Spleen (tissue), 11 donors: ENCODE results near the gene ATG10. TPM values are rescaled to one million over a fixed set of nuclear protein-coding genes. Genes with fewer than 3 reads are reported as not detected.

Source experiments
- DNase-seq: peaks from one replicate; pipeline ENCODE4 v3.0.0-alpha.2; 2020
- H3K27ac ChIP-seq, 8 donors: fragments of 200-600 bp; sonication (generic) in 7 of 8; 1 replicate in 4 of 8; 2 replicates in 4 of 8; pipeline versions ENCODE4 v1.5.0 to v1.8.0; 2016 to 2021; ENCODE audit warnings: inconsistent platforms in 4 of 8, mild to moderate bottlenecking in 4 of 8, moderate library complexity in 1 of 8
- H3K27me3 ChIP-seq, 7 donors: fragments of 200-600 bp; sonication (generic) in 6 of 7; replicated peaks in 1 of 7; 1 replicate in 4 of 7; 2 replicates in 3 of 7; pipeline versions ENCODE4 v1.5.0 to v1.8.0; 2016 to 2021; ENCODE audit warnings: inconsistent platforms in 3 of 7, mild to moderate bottlenecking in 1 of 7
- H3K36me3 ChIP-seq, 6 donors: fragments of 200-600 bp; sonication (generic) in 5 of 6; 1 replicate in 4 of 6; 2 replicates in 2 of 6; pipeline versions ENCODE4 v1.5.0 to v1.8.0; 2016 to 2021; ENCODE audit warnings: inconsistent platforms in 2 of 6
- H3K4me1 ChIP-seq, 6 donors: fragments of 200-600 bp; sonication (generic) in 5 of 6; 1 replicate in 3 of 6; 2 replicates in 3 of 6; pipeline versions ENCODE4 v1.5.0 to v1.8.0; 2016 to 2021; ENCODE audit warnings: inconsistent platforms in 3 of 6
- H3K4me3 ChIP-seq, 8 donors: fragments of 200-600 bp; sonication (generic) in 7 of 8; 1 replicate in 4 of 8; 2 replicates in 4 of 8; pipeline versions ENCODE4 v1.5.0 to v1.8.0; 2016 to 2021; ENCODE audit warnings: inconsistent platforms in 4 of 8, mild to moderate bottlenecking in 4 of 8, moderate library complexity in 2 of 8
- H3K9me3 ChIP-seq, 8 donors: fragments of 200-600 bp; sonication (generic) in 7 of 8; 1 replicate in 4 of 8; 2 replicates in 4 of 8; pipeline versions ENCODE4 v1.5.0 to v1.8.0; 2016 to 2021; ENCODE audit warnings: inconsistent platforms in 4 of 8
- POLR2A ChIP-seq, 3 donors: fragments of 450-650 bp; IDR thresholded peaks; one replicate each; pipeline ENCODE4 v1.5.1; 2017; ENCODE audit warnings: antibody characterized with exemption in 3 of 3, mild to moderate bottlenecking in 1 of 3
- POLR2AphosphoS5 ChIP-seq, 3 donors: sonication (generic); formaldehyde crosslinking; IDR thresholded peaks; one replicate each; pipeline ENCODE4 v1.5.1; 2017; ENCODE audit warnings: antibody characterized with exemption in 3 of 3
- WGBS, 5 donors: extraction: QIAGEN DNeasy Blood & Tissue Kit in 3 of 5; methylation state at CpG; one replicate each; pipeline versions ENCODE4 v1.1.5 to v1.1.7; 2013 to 2018; 5-methylcytosine and 5-hydroxymethylcytosine counted together
- intact Hi-C: fragments of 100-400 bp; cut with DNase I; formaldehyde crosslinking; loops from one replicate; pipeline ENCODE4 v1.15.0; 2023; ENCODE audit warnings: low total_unique reads
- polyA plus RNA-seq, 3 donors: library from polyadenylated mRNA; stranded (reverse); fragments of 200-250 nt; gene quantifications; one replicate each; pipeline ENCODE4 v1.2.1, GENCODE V29; 2013
- total RNA-seq, 7 donors: library from RNA; depleted of rRNA in 3 of 7; stranded (reverse); fragments of >200 nt in 3 of 7; fragmentation: NEBNext Ultra II Directional in 4 of 7; extraction: Animal tissue kit (Norgen Biotek cat#: 25700) in 4 of 7; gene quantifications; one replicate each; pipeline versions ENCODE4 v1.1.0 to v1.2.1, GENCODE V29; 2016 to 2021
- TF ChIP-seq, protein P1 (sequence below), 11 experiments: fragments of 200-600 bp in 7 of 11; fragments of 450-650 bp in 4 of 11; sonication (generic) in 4 of 11; IDR thresholded peaks in 8 of 11; conservative IDR thresholded peaks in 3 of 11; 1 replicate in 7 of 11; 2 replicates in 4 of 11; pipeline versions ENCODE4 v1.4.0 to v1.8.0; 2016 to 2021; ENCODE audit warnings: antibody characterized with exemption in 11 of 11, inconsistent platforms in 4 of 11, mild to moderate bottlenecking in 1 of 11
- donor health status: healthy with polysubstance abuse.
- donor health status: DM: no; HTN: no; CAD: no; lungs with moderate emphysema.
- donor health status: DM: no; HTN: no; CAD: no.
- donor health status: Bipolar disorder and iron deficiency.
- donor health status: healthy.
- donor health status: DM: no; HTN: no; CAD: no.
- donor health status: DM: yes; HTN: yes; CAD: no.

ATG10 gene
- total and polyA plus RNA-seq, 10 donors, result 1.7 to 9.1 (median 5.0) TPM

DNA sequence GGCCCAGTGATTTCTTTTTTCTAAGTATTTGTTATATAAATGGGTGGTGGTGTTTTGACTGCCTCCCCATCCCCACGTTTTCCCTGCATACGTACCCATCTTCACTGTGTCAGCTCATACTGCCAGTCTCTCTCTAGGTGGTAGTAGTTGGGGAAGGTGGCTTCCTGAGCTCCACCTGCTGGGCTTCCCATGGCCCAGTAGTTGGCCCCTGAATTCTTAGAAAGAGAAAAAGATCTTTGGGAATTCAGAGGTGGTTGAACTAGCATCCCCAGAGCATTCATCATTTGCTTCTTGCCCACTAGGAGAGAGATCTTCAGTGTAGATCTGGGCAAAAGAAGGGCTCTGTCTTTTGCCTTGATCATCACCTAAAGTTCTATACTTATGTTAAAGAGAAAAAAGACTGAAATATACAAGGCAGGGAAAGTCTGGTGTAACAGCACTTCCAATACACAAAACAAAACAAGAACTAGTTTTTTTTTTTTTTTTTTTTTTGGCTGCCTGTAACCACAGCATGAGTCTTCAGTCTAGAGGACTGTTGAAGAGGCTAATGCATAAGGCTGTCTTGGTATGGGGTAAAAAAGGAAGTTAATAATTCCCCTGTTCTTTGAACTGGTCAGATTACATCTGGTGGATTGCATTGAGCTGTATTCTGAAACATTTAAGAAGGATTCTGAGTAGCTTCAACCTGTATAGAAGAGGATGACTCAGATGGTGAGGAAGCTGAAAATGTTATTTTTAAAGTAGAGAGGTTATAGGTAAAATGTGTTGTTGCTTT is 128.7 kb downstream of the ATG10 start:
- H3K4me3 ChIP-seq, result no peak overlapping the region
- H3K27ac ChIP-seq, result no peak overlapping the region
- intact Hi-C loops, result no loop called here
- TF ChIP-seq POLR2A (IDR thresholded peaks at IDR 0.05), result no peak
- TF ChIP-seq, protein P1, sequence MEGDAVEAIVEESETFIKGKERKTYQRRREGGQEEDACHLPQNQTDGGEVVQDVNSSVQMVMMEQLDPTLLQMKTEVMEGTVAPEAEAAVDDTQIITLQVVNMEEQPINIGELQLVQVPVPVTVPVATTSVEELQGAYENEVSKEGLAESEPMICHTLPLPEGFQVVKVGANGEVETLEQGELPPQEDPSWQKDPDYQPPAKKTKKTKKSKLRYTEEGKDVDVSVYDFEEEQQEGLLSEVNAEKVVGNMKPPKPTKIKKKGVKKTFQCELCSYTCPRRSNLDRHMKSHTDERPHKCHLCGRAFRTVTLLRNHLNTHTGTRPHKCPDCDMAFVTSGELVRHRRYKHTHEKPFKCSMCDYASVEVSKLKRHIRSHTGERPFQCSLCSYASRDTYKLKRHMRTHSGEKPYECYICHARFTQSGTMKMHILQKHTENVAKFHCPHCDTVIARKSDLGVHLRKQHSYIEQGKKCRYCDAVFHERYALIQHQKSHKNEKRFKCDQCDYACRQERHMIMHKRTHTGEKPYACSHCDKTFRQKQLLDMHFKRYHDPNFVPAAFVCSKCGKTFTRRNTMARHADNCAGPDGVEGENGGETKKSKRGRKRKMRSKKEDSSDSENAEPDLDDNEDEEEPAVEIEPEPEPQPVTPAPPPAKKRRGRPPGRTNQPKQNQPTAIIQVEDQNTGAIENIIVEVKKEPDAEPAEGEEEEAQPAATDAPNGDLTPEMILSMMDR (IDR thresholded peaks at IDR 0.05 in 8 of 11, conservative IDR thresholded peaks at IDR 0.05 in 3 of 11), result no peak
- DNase-seq, result no peak
- H3K36me3 ChIP-seq, result no peaks in the 10 kb centered on the region
- no peaks in the 10 kb centered on the region for H3K9me3 ChIP-seq
- 89 to 93% (median 92%) methylated on average over 2 of the region's 2 CpGs for WGBS, 5 donors
- H3K27me3 ChIP-seq, result no peaks in the 10 kb centered on the region
- H3K4me1 ChIP-seq, result no peaks in the 10 kb centered on the region

DNA sequence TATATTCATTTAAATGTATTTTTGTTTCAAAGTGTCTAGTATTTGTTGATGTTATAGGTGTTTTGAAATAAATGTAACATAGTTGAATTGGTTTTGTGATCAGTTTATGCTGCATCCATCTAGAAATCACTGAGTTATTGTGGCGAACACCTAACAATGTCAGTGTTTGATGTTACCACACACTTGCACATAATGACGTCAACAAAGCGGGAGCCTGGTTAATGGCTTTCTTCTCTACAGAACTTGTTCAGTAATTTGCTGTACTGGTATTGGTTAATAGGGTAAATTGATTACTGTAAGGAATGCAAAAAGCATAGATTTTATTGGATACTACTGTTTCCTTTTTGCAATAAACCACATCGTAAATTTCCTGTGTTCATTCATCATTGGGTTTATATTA is 133.0 kb downstream of the ATG10 start:
- no peak for TF ChIP-seq POLR2A (IDR thresholded peaks at IDR 0.05)
- no peak for TF ChIP-seq POLR2AphosphoS5 (IDR thresholded peaks at IDR 0.05)
- TF ChIP-seq, protein P1 (IDR thresholded peaks at IDR 0.05 in 8 of 11, conservative IDR thresholded peaks at IDR 0.05 in 3 of 11), result no peak
- intact Hi-C loops, result no loop called here
- DNase-seq, result no peak
- Histone ChIP-seq H3K4me1 (peaks cover 0 to 16% (median 12%) of the 10 kb centered on the region in 6 donors), H3K9me3 (no peaks in the 10 kb centered on the region), H3K4me3 (no peak overlapping the region), H3K36me3 (no peaks in the 10 kb centered on the region), H3K27me3 (no peaks in the 10 kb centered on the region), H3K27ac (no peak overlapping the region)
- WGBS, 5 donors, result 83 to 92% (median 88%) methylated on average over 4 of the region's 4 CpGs

DNA sequence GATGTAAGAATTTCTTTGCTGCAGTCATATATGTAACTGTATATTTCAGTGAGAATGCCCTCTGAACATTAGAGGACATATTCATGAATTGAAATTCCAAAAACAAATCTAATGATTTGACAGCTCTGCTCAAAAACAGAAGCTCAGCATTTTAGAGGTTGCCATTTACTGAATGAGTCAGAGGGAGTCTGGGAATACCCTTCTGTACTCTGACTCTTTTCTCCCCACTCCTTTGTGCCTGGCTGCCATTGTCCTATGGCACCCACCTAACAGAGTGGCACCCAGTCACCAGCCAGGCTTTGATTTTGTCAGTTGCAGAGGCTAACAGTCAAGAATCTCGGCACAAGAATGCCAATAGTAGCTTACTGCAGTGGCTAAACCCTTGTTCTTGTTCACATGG is 133.6 kb downstream of the ATG10 start:
- no peak overlapping the region for H3K27ac ChIP-seq
- WGBS, 5 donors, result 94 to 97% (median 96%) methylated on average over 1 of the region's 1 CpG
- TF ChIP-seq POLR2AphosphoS5 (IDR thresholded peaks at IDR 0.05), result no peak
- no peak for TF ChIP-seq POLR2A (IDR thresholded peaks at IDR 0.05)
- TF ChIP-seq, protein P1 (IDR thresholded peaks at IDR 0.05 in 8 of 11, conservative IDR thresholded peaks at IDR 0.05 in 3 of 11), result no peak
- no peaks in the 10 kb centered on the region for H3K36me3 ChIP-seq
- intact Hi-C loops, result no loop called here
- H3K4me1 ChIP-seq, result peaks cover 0 to 16% (median 12%) of the 10 kb centered on the region in 6 donors
- H3K4me3 ChIP-seq, result no peak overlapping the region
- no peaks in the 10 kb centered on the region for H3K27me3 ChIP-seq
- H3K9me3 ChIP-seq, result no peaks in the 10 kb centered on the region
- DNase-seq, result no peak

DNA sequence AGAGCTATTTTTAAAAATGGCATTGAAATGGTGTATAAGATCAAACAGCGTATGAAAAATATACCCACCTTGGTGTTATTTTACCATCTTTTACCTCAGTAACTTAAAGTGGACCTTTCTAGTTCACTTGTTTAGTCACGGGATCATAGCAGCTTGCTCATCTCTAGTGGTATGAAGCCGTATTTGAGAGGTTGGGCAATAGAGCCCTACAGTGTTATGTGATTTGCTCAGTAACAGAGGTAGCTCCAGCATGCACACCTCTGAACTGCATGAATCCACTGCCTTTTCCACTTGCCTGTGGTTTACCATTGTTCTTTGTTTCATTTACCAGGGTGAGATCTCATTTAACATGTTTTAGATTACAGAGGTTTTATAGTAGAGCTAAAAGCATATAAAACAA is 134.4 kb downstream of the ATG10 start:
- H3K27me3 ChIP-seq, result no peaks in the 10 kb centered on the region
- no peaks in the 10 kb centered on the region for H3K9me3 ChIP-seq
- TF ChIP-seq, protein P1 (IDR thresholded peaks at IDR 0.05 in 8 of 11, conservative IDR thresholded peaks at IDR 0.05 in 3 of 11), result no peak
- TF ChIP-seq POLR2A (IDR thresholded peaks at IDR 0.05) (no peak), POLR2AphosphoS5 (IDR thresholded peaks at IDR 0.05) (no peak)
- H3K27ac ChIP-seq, result no peak overlapping the region
- intact Hi-C loops, result no loop called here
- DNase-seq, result no peak
- H3K4me1 ChIP-seq, result peaks cover 0 to 16% (median 12%) of the 10 kb centered on the region in 6 donors
- 76 to 90% (median 82%) methylated on average over 3 of the region's 3 CpGs for WGBS, 5 donors
- H3K4me3 ChIP-seq, result no peak overlapping the region
- H3K36me3 ChIP-seq, result no peaks in the 10 kb centered on the region
